Activated CD8-positive, alpha-beta memory T cell treated with anti-CD3 and anti-CD28 coated beads for 1 hour (primary cell): ENCODE measurements around the gene D2HGDH.
"Not testable (repeated sequence)": the region's sequence is repeated elsewhere in the genome, so short reads cannot be mapped to it uniquely, and the experiment has no call there.

Source experiments
- DNase-seq, 2 donors: peaks; one replicate each; pipeline ENCODE4 v3.0.0-alpha.2; 2020; ENCODE audit warnings: low read depth in 1 of 2; ENCODE audit errors: extremely low read depth in 1 of 2

The D2HGDH gene

GRCh38 chr2:241806217-241806616 lies 71.8 kb downstream of the D2HGDH start:
- DNase-seq: not testable (repeated sequence)

- DNase-seq: no peak
Measured at GRCh38 chr2:241808051-241808720, 73.8 kb downstream of the D2HGDH start.

- DNase-seq: no peak
Measured at GRCh38 chr2:241808721-241809382, 74.4 kb downstream of the D2HGDH start, which contains the start of gene NEU4. Gene NEU4 (plus strand): TSS chr2:241809193. CDS start chr2:241814485, 5,292 bp downstream.

- no peak for DNase-seq
Measured at GRCh38 chr2:241809383-241810306, 75.2 kb downstream of the D2HGDH start.

DNA sequence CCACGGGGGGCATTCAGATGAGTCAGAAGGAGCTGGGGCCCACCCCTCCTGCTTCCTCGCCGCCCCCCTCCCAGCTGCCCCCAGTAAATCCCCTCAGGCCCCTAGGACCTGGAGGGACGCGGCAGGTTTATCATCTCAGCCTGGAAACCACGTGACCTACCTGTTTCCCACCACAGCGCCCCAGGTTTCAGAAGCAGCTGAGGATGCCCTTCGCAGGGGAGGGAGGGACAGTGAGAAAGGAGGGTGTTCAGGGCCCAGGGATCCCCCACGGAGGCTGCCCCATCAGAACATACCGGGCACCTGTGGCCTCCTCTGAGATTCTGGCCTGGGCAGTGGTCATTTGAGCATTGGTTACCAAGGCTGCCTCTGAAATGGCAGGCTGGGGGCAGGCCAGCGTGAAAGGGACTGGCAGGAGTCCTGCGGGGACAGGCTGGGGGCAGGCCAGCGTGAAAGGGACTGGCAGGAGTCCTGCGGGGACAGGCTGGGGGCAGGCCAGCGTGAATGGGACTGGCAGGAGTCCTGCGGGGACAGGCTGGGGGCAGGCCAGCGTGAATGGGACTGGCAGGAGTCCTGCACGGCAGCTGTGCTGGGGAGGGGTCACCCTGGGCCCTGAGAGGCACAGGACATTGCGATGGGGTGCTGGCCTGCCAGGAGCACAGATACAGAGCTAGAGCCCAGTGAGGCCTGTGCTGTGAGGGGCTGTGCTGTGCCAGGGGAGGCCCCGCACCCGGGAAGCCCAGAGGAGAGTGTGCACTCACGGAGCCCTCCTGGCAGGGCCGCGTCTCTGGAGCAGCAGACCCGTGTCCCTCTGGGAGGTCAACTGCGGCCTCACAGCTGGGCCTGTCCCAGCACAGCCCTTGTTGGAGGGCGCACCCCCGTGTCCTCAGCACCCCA lies 76.1 kb downstream of the D2HGDH start:
- no peak for DNase-seq

- DNase-seq: no peak
Measured at GRCh38 chr2:241811201-241811951, 76.9 kb downstream of the D2HGDH start.

DNA sequence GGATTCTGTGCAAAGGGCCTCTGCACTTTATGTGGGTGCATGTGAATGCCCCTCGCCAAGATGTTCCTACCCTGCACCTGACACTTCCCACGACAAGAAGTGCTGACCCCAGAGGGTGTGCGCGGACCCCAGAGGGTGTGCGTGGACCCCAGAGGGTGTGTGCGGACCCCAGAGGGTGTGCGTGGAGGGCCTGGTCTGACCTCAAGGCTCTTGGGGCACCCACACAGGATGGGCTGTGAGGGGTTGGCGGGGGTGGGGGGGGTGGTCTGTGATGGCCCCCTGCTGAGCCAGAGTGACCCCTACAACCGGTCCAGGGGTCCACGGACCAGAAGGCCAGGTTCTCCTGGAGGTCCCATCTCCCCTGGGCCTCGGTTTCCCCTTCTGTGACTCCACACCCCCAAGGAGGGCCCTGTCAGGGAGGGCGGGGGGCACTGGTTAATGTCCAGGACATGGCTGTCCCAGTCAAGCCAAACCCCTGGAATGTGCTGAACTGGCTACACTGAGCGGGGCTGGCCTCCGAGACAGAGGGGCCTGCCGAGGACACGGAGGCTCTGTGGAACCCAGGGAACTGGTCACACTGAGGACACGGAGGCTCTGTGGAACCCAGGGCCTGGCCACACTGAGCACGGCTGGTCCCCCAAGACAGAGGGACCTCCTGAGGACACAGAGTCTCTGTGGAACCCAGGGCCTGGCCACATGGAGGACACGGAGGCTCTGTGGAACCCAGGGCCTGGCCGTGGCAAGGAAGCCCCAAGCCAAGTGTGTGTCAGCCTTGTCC lies 77.7 kb downstream of the D2HGDH start:
- DNase-seq: no peak

- DNase-seq: no peak
Measured at GRCh38 chr2:241812730-241813643, 78.6 kb downstream of the D2HGDH start.

DNA sequence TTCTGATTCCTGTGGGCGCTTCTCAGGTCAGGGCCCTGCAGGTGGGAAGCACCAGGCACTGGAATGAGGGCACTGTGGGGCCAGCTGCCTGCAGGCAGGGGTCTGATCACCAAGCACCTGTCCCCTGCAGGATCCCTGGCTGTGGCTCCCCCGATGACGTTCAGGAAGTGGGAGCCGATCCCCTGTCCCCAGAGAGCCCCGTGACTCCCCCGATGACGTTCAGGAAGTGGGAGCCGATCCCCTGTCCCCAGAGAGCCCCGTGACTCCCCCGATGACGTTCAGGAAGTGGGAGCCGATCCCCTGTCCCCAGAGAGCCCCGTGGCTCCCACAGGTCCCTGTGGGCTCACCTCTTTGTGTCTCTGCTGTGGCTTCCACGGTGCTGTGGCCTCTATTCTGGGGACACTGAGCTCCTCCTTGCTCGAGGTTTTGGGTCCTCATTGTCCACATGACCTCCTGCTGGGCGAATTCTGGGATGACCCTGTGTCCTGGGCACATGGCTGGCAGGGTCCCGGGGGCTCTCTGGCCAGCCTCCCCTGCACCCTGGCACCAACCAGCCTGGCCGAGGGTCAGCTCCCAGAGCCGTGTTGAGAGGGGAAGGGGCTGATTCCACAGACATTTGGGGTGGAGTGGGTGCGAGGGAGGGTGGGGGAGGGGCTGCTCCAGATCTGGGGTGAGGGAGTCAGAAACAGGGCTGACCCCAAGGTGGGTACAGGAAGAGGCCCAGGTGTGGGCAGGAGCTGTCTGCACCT lies 79.4 kb downstream of the D2HGDH start:
- no peak for DNase-seq

DNA sequence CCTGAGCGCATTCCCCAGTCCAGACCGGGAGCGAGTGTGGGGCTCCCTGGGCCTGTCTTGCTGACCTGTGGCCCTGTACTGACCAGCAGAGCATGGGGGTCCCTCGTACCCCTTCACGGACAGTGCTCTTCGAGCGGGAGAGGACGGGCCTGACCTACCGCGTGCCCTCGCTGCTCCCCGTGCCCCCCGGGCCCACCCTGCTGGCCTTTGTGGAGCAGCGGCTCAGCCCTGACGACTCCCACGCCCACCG lies 79.9 kb downstream of the D2HGDH start:
- DNase-seq: no peak

GRCh38 chr2:241814643-241815476 lies 80.4 kb downstream of the D2HGDH start:
- no peak for DNase-seq

DNA sequence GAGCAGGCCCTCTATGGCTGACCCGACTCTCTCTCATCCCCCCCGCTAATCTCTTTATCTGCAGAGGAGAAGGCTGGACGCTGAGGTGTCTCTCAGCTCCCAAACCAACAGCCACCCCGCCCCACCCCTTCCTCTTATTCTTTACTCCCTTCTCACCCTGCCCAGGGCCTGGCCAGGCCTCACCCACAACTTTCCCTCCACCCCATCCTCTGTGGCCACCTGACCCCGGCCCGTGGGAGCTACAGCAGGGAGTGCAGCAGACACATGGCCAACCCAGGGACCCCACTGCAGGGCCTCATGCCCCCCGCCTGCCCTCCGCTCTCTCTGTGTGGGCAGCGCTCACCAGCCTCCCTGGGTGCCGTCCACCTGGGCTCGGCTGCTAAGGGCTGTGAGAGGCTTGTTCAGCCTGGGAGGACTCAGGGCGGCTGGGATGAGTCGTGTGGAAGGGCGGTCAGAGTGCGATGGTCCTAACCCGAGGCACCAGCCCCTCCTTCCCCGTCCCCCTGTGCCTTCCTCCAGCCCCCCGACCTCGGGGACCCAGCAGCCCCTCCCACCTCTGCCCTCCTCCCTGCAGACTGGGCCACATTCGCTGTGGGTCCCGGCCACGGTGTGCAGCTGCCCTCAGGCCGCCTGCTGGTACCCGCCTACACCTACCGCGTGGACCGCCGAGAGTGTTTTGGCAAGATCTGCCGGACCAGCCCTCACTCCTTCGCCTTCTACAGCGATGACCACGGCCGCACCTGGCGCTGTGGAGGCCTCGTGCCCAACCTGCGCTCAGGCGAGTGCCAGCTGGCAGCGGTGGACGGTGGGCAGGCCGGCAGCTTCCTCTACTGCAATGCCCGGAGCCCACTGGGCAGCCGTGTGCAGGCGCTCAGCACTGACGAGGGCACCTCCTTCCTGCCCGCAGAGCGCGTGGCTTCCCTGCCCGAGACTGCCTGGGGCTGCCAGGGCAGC lies 81.3 kb downstream of the D2HGDH start:
- DNase-seq: no peak

- DNase-seq: no peak
Measured at GRCh38 chr2:241816431-241817121, 82.1 kb downstream of the D2HGDH start.

GRCh38 chr2:241817126-241817820 lies 82.8 kb downstream of the D2HGDH start:
- no peak for DNase-seq
